Duodenal mucosa (tissue), 2 donors: Measurements from ENCODE around the gene ATP8B2.
"Not testable (repeated sequence)": the region's sequence is repeated elsewhere in the genome, so short reads cannot be mapped to it uniquely, and the experiment has no call there.

Source experiments
- H3K27ac ChIP-seq: one replicate; pipeline ENCODE4 v1.7.0; 2013; ENCODE audit warnings: low read depth, low read length
- H3K27me3 ChIP-seq, 2 donors: one replicate each; pipeline ENCODE4 v1.7.0; 2013; ENCODE audit warnings: low read length in 2 of 2, control low read depth in 1 of 2; ENCODE audit not compliant: insufficient read depth in 2 of 2, control insufficient read depth in 1 of 2
- H3K36me3 ChIP-seq, 2 donors: one replicate each; pipeline ENCODE4 v1.7.0; 2013; ENCODE audit warnings: low read length in 2 of 2, control low read depth in 1 of 2; ENCODE audit not compliant: insufficient read depth in 2 of 2, control insufficient read depth in 1 of 2
- H3K4me1 ChIP-seq, 2 donors: one replicate each; pipeline ENCODE4 v1.7.0; 2013; ENCODE audit warnings: low read length in 2 of 2, control low read depth in 1 of 2; ENCODE audit not compliant: insufficient read depth in 2 of 2, control insufficient read depth in 1 of 2
- H3K4me3 ChIP-seq, 2 donors: one replicate each; pipeline ENCODE4 v1.7.0; 2013; ENCODE audit warnings: low read length in 2 of 2, low read depth in 1 of 2
- H3K9ac ChIP-seq, 2 donors: one replicate each; pipeline ENCODE4 v1.7.0; 2013; ENCODE audit warnings: low read length in 2 of 2, low read depth in 1 of 2
- H3K9me3 ChIP-seq, 2 donors: one replicate each; pipeline ENCODE4 v1.7.0; 2013; ENCODE audit warnings: low read length in 2 of 2, control low read depth in 1 of 2; ENCODE audit not compliant: control insufficient read depth in 1 of 2

ATP8B2 gene

GRCh38 chr1:154353966-154354365 lies 28.6 kb downstream of the ATP8B2 start:
- H3K4me1 ChIP-seq = peaks cover 34 to 38% of the 10 kb centered on the region in 2 donors
- peaks cover 0 to 4% of the 10 kb centered on the region in 2 donors for H3K36me3 ChIP-seq
- H3K9me3 ChIP-seq = no peaks in the 10 kb centered on the region
- H3K9ac ChIP-seq = no peak overlapping the region
- no peak overlapping the region for H3K27ac ChIP-seq
- peak overlapping the region in 1 of 2 donors; percentile 4 for H3K4me3 ChIP-seq
- no peaks in the 10 kb centered on the region for H3K27me3 ChIP-seq

DNA sequence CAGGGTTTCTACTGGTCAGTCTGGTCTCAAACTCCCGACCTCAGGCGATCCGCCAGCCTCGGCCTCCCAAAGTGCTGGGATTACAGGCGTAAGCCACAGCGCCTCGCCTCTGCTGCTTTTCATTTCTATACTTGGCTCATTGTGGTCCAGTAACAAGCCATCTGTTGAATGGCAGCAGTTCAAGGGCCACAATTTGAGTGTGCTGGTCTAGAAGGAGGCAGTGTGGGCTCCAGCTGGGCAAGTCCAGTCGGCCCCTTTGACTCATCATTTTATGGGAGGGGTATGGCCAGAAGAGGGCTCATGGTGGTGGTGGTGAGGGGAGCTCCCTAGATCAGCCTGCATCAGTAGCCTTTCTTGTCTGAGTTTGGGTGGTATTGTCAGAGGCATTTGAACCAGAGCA lies 33.2 kb downstream of the ATP8B2 start:
- Histone ChIP-seq H3K27me3 (no peaks in the 10 kb centered on the region), H3K4me1 (peaks cover 12 to 13% of the 10 kb centered on the region in 2 donors), H3K9me3 (no peaks in the 10 kb centered on the region), H3K9ac (no peak overlapping the region), H3K27ac (no peak overlapping the region), H3K4me3 (no peak overlapping the region), H3K36me3 (no peaks in the 10 kb centered on the region)

- Histone ChIP-seq H3K36me3 (no peaks in the 10 kb centered on the region), H3K9ac (no peak overlapping the region), H3K27me3 (no peaks in the 10 kb centered on the region), H3K4me1 (no peaks in the 10 kb centered on the region), H3K9me3 (no peaks in the 10 kb centered on the region), H3K4me3 (no peak overlapping the region), H3K27ac (no peak overlapping the region)
Observed at GRCh38 chr1:154360288-154360687, 35.0 kb downstream of the ATP8B2 start.

DNA sequence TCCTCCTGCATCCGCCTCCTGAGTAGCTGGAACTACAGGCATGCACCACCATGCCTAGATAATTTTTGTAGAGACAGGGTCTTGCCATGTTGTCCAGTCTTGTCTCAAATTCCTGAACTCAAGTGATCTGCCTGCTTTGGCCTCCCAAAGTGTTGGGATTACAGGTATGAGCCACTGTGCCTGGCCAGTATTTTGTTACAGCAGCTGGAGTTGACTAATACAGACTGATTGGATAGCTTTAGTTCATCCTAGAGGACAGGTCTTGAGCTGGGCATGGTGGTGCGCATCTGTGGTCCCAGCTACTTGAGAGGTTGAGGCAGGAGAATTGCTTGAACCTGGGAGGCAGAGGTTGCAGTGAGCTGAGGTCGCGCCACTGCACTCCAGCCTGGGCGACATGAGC lies 35.6 kb downstream of the ATP8B2 start:
- not testable (repeated sequence) for H3K4me3 ChIP-seq, H3K4me1 ChIP-seq, H3K27ac ChIP-seq, H3K9ac ChIP-seq, H3K27me3 ChIP-seq, H3K9me3 ChIP-seq, H3K36me3 ChIP-seq

DNA sequence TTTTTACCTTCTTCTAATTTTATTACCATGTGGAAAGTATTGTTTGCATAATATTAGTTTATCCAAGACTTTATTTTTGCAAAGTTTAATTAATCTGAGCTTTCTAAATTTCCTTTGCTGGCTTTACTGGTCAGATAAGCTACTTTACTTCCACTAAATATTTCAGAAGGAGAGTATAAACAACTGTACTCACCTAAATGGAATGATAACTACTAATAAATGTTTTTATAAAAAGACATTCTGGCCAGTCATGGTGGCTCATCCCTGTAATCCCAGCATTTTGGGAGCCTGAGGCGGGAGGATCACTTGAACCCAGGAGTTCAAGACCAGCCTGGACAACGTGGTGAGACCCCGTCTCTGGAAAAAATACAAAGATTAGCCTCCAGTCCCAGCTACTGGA lies 36.0 kb downstream of the ATP8B2 start:
- Histone ChIP-seq H3K4me3 (no peak overlapping the region), H3K27ac (no peak overlapping the region), H3K36me3 (no peaks in the 10 kb centered on the region), H3K9me3 (no peaks in the 10 kb centered on the region), H3K9ac (no peak overlapping the region), H3K4me1 (no peaks in the 10 kb centered on the region), H3K27me3 (no peaks in the 10 kb centered on the region)

DNA sequence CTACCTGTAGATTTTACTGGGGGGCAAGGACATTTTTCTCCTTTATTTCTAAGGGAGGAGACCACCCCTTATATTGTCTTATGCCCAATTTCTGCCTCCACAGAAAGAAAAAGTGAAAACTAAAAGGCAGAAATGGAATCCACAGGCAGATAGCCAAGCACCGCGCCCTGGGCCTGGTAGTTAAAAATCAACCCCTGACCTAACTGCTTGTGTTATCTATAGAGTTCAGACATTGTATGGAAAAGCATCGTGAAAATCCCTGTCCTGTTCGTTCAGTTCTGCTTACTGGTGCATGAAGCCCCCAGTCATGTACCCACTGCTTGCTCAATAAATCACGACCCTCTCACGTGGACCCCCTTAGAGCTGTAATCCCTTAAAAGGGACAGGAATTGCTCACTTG lies 46.1 kb downstream of the ATP8B2 start:
- Histone ChIP-seq H3K9ac (no peak overlapping the region), H3K27me3 (no peaks in the 10 kb centered on the region), H3K9me3 (no peaks in the 10 kb centered on the region), H3K4me1 (peaks cover 0 to 8% of the 10 kb centered on the region in 2 donors), H3K4me3 (no peak overlapping the region), H3K36me3 (no peaks in the 10 kb centered on the region), H3K27ac (no peak overlapping the region)

GRCh38 chr1:154373777-154374357 lies 48.5 kb downstream of the ATP8B2 start:
- H3K36me3 ChIP-seq, H3K9ac ChIP-seq, H3K4me1 ChIP-seq, H3K9me3 ChIP-seq, H3K27ac ChIP-seq, H3K27me3 ChIP-seq, H3K4me3 ChIP-seq: not testable (repeated sequence)

GRCh38 chr1:154379301-154379700 lies 54.0 kb downstream of the ATP8B2 start:
- Histone ChIP-seq H3K27ac (no peak overlapping the region), H3K36me3 (no peaks in the 10 kb centered on the region), H3K4me1 (no peaks in the 10 kb centered on the region), H3K4me3 (no peak overlapping the region), H3K27me3 (no peaks in the 10 kb centered on the region), H3K9me3 (no peaks in the 10 kb centered on the region), H3K9ac (no peak overlapping the region)

GRCh38 chr1:154384650-154385489 lies 59.5 kb downstream of the ATP8B2 start:
- Histone ChIP-seq H3K27me3 (no peaks in the 10 kb centered on the region), H3K27ac (no peak overlapping the region), H3K9ac (no peak overlapping the region), H3K36me3 (no peaks in the 10 kb centered on the region), H3K9me3 (no peaks in the 10 kb centered on the region), H3K4me3 (no peak overlapping the region), H3K4me1 (peaks cover 13 to 18% of the 10 kb centered on the region in 2 donors)

DNA sequence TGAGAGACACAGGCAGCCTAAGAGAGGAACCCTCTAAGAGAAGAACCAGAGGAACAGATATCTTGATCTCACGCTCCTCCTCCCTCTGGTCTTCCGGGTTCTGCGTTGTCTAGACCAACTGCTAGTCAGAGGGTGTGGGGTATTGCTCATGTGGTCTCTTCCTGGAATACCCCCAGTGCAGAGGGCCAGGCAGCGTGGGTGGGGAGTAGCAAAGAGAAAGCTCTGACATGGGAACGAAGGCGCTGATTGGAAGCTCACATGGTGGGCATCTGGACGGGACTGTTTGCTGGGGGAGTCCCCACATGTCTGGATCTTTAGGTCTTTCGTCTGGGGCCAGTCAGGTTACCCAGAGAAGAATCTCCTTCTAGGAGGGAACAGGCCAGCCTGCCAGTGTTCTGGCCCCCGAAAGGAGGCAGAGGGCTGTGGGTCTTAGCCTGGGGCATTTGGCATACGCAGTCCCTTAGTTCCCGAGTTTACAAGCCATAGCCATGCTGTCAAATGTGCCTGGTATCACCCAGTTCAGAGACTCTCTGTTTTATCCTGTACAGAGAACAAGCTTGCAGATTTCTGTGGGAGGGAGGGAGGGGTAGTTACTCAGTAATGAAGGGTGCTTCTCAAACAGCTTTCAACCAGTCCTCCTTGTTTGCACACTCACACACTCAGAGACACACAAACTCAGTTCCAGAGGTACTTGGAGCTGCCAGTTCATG lies 61.5 kb downstream of the ATP8B2 start:
- Histone ChIP-seq H3K4me1 (peaks cover 13 to 18% of the 10 kb centered on the region in 2 donors), H3K4me3 (no peak overlapping the region), H3K9ac (no peak overlapping the region), H3K9me3 (no peaks in the 10 kb centered on the region), H3K27me3 (no peaks in the 10 kb centered on the region), H3K27ac (no peak overlapping the region), H3K36me3 (no peaks in the 10 kb centered on the region)
